ENCODE data around the gene LRRC46.

DNA sequence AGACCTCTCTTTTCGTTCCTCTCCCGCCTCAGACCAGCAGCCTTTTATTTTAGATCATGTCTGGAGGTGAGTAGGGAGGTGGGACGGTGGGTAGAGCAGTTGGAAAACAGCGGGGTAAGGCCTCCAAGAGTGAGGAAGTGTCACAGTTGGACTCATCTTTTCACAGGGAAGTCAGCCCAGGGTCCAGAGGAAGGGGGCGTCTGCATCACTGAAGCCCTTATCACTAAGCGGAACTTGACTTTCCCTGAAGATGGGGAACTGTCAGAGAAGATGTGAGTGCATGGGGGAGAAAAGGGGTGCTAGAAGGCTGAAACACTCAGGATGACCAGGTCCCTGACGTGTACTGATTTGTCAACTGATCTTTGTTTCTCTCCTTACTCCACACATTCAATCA is 461 bp downstream of the LRRC46 start:
- TF ChIP-seq, protein P1, sequence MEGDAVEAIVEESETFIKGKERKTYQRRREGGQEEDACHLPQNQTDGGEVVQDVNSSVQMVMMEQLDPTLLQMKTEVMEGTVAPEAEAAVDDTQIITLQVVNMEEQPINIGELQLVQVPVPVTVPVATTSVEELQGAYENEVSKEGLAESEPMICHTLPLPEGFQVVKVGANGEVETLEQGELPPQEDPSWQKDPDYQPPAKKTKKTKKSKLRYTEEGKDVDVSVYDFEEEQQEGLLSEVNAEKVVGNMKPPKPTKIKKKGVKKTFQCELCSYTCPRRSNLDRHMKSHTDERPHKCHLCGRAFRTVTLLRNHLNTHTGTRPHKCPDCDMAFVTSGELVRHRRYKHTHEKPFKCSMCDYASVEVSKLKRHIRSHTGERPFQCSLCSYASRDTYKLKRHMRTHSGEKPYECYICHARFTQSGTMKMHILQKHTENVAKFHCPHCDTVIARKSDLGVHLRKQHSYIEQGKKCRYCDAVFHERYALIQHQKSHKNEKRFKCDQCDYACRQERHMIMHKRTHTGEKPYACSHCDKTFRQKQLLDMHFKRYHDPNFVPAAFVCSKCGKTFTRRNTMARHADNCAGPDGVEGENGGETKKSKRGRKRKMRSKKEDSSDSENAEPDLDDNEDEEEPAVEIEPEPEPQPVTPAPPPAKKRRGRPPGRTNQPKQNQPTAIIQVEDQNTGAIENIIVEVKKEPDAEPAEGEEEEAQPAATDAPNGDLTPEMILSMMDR (conservative IDR thresholded peaks at IDR 0.05; ENCODE audit: low read depth, low read length) = no peak
- no peak for TF ChIP-seq EZH2 (IDR thresholded peaks at IDR 0.05; ENCODE audit: low read length, unreplicated experiment)
- TF ChIP-seq EZH2phosphoT487 (IDR thresholded peaks at IDR 0.05; ENCODE audit: borderline replicate concordance, low read length) = no peak

All from PC-3 (cell line).